IMR-90 (cell line): ENCODE measurements around the gene CRYGN. TPM values are rescaled to one million over a fixed set of nuclear protein-coding genes. Genes with fewer than 3 reads are reported as not detected.

Experiments
- ATAC-seq: fragments of 200-7000 bp; cut with Tn5 transposase; 2 replicates; pipeline ENCODE4 v1.9.1; 2020; ENCODE audit warnings: low read depth, mild to moderate bottlenecking, moderate library complexity
- BruUV-seq: library from RNA; stranded (reverse); fragments of 400-500 nt; replicated peaks from 2 replicates; lab custom pipeline; 2021; lab: Mats Ljungman, UMichigan
- CTCF ChIA-PET: fragments of 300-600 bp; formaldehyde crosslinking; extraction: SDS; loops from one replicate; lab custom pipeline; 2021; ENCODE audit warnings: antibody characterized with exemption; lab: Yijun Ruan, JAX
- POLR2A ChIA-PET: fragments of 300-600 bp; sonication (Branson Sonifier 250); formaldehyde crosslinking; loops from one replicate; lab custom pipeline; 2022; ENCODE audit warnings: antibody characterized with exemption; ENCODE audit not compliant: unreplicated experiment; lab: Charles Lee
- DNase-seq: peaks from one replicate; pipeline ENCODE4 v3.0.0; 2013
- H2AFZ ChIP-seq: replicated peaks from 2 replicates; pipeline ENCODE3; 2013; ENCODE audit warnings: low read length, mild to moderate bottlenecking; ENCODE audit not compliant: poor library complexity
- H2AK5ac ChIP-seq: 2 replicates; pipeline ENCODE4 v1.6.1; 2013; ENCODE audit warnings: low read depth, low read length, inconsistent platforms
- H2AK9ac ChIP-seq: replicated peaks from 2 replicates; pipeline ENCODE3; 2013; ENCODE audit warnings: mild to moderate bottlenecking, low read depth, low read length, moderate library complexity; ENCODE audit not compliant: poor library complexity
- H2BK120ac ChIP-seq: 2 replicates; pipeline ENCODE4 v1.6.1; 2013; ENCODE audit warnings: low read depth, low read length, inconsistent platforms
- H2BK15ac ChIP-seq: 3 replicates; pipeline ENCODE4 v1.6.1; 2013; ENCODE audit warnings: low read depth, low read length, inconsistent platforms
- H2BK20ac ChIP-seq: 2 replicates; pipeline ENCODE4 v1.6.1; 2013; ENCODE audit warnings: low read depth, mild to moderate bottlenecking, inconsistent platforms, low read length, moderate library complexity
- H2BK5ac ChIP-seq: 2 replicates; pipeline ENCODE4 v1.6.1; 2013; ENCODE audit warnings: mild to moderate bottlenecking, low read depth, low read length, inconsistent platforms; ENCODE audit not compliant: poor library complexity, severe bottlenecking
- H3K14ac ChIP-seq: replicated peaks from 2 replicates; pipeline ENCODE4 v1.6.1; 2013; ENCODE audit warnings: low read depth, low read length, inconsistent platforms
- H3K18ac ChIP-seq: 2 replicates; pipeline ENCODE4 v1.6.1; 2013; ENCODE audit warnings: low read depth, low read length, control low read depth
- H3K23ac ChIP-seq: 2 replicates; pipeline ENCODE4 v1.6.1; 2013; ENCODE audit warnings: low read depth, low read length, inconsistent platforms
- H3K27ac ChIP-seq: 2 replicates; pipeline ENCODE4 v1.5.1; 2013; ENCODE audit warnings: mild to moderate bottlenecking, control low read depth, low read length; ENCODE audit not compliant: insufficient read depth
- H3K27me3 ChIP-seq: 2 replicates; pipeline ENCODE4 v1.6.1; 2013; ENCODE audit warnings: low read length; ENCODE audit not compliant: control insufficient read depth, insufficient read depth
- H3K36me3 ChIP-seq: 2 replicates; pipeline ENCODE4 v1.6.1; 2013; ENCODE audit warnings: low read length, mixed read lengths; ENCODE audit not compliant: control insufficient read depth, insufficient read depth
- H3K4ac ChIP-seq: 2 replicates; pipeline ENCODE4 v1.6.1; 2013; ENCODE audit warnings: low read depth, low read length, inconsistent platforms
- H3K4me1 ChIP-seq: 2 replicates; pipeline ENCODE4 v1.6.1; 2013; ENCODE audit warnings: low read length, mixed read lengths; ENCODE audit not compliant: control insufficient read depth, insufficient read depth
- H3K4me2 ChIP-seq: 2 replicates; pipeline ENCODE4 v1.6.1; 2013; ENCODE audit warnings: low read depth, mild to moderate bottlenecking, control low read depth, low read length, moderate library complexity
- H3K4me3 ChIP-seq: 2 replicates; pipeline ENCODE4 v1.5.1; 2013; ENCODE audit warnings: low read depth, mild to moderate bottlenecking, control low read depth, low read length, moderate library complexity; ENCODE audit not compliant: insufficient read depth
- H3K56ac ChIP-seq: 2 replicates; pipeline ENCODE4 v1.6.1; 2013; ENCODE audit warnings: low read length, inconsistent platforms; ENCODE audit not compliant: insufficient read depth; ENCODE audit errors: extremely low read depth
- H3K79me1 ChIP-seq, 2 experiments: 2 replicates each; pipeline ENCODE4 v1.6.1; 2013; ENCODE audit warnings: low read length in 2 of 2, inconsistent platforms in 1 of 2, low read depth in 1 of 2
- H3K9ac ChIP-seq: 2 replicates; pipeline ENCODE4 v1.6.1; 2013; ENCODE audit warnings: low read depth, low read length, control low read depth
- H3K9me1 ChIP-seq: 2 replicates; pipeline ENCODE4 v1.6.1; 2013; ENCODE audit warnings: low read length, inconsistent platforms; ENCODE audit not compliant: insufficient read depth
- H3K9me3 ChIP-seq: 2 replicates; pipeline ENCODE4 v1.6.1; 2013; ENCODE audit warnings: low read length; ENCODE audit not compliant: control insufficient read depth, insufficient read depth
- H4K20me1 ChIP-seq: 2 replicates; pipeline ENCODE4 v1.6.1; 2013; ENCODE audit warnings: low read length, inconsistent platforms; ENCODE audit not compliant: insufficient read depth
- H4K5ac ChIP-seq: 2 replicates; pipeline ENCODE4 v1.6.1; 2013; ENCODE audit warnings: mild to moderate bottlenecking, low read depth, low read length, control low read depth
- H4K8ac ChIP-seq, 2 experiments: 2 replicates each; pipeline ENCODE4 v1.6.1; 2013; ENCODE audit warnings: low read depth in 2 of 2, low read length in 2 of 2, control low read depth in 1 of 2, inconsistent platforms in 1 of 2
- H4K91ac ChIP-seq: 2 replicates; pipeline ENCODE4 v1.6.1; 2013; ENCODE audit warnings: low read depth, low read length, inconsistent platforms; ENCODE audit not compliant: insufficient read depth
- CHD1 ChIP-seq: IDR thresholded peaks from 2 replicates; pipeline ENCODE4 v1.6.1; 2012; ENCODE audit warnings: low read depth, low read length, improper control_type of control experiment
- POLR2A ChIP-seq: IDR thresholded peaks from 2 replicates; pipeline ENCODE4 v1.6.1; 2012; ENCODE audit warnings: mild to moderate bottlenecking, low read depth, low read length
- RFX5 ChIP-seq: IDR thresholded peaks from 2 replicates; pipeline ENCODE4 v1.8.0; 2012; ENCODE audit warnings: low read depth, mild to moderate bottlenecking, low read length, moderate library complexity
- USF2 ChIP-seq: fragments of 150-350 bp; IDR thresholded peaks from 2 replicates; pipeline ENCODE4 v1.6.1; 2017; ENCODE audit warnings: mild to moderate bottlenecking, antibody characterized with exemption, low read length, low read depth
- whole genome bisulfite sequencing, 2 experiments: methylation state at CpG; one replicate each; pipeline versions ENCODE4 v1.1.5 to v1.1.7; 2013; ENCODE audit warnings: missing lambda C conversion rate in 2 of 2; ENCODE audit not compliant: insufficient read length in 1 of 2; ENCODE audit errors: extremely low coverage in 2 of 2; 5-methylcytosine and 5-hydroxymethylcytosine counted together
- dilution Hi-C: fragments of 300-500 bp; cut with HindIII; formaldehyde crosslinking; loops from one replicate; pipeline ENCODE4 v1.14.3; 2018; ENCODE audit warnings: low sequenced_read_pairs; ENCODE audit not compliant: unreplicated experiment
- in situ Hi-C: fragments of 300-500 bp; cut with MboI; formaldehyde crosslinking; loops from 3 replicates; pipeline ENCODE4 v1.14.3; 2019; ENCODE audit warnings: low sequenced_read_pairs, inconsistent platforms, mixed read lengths
- intact Hi-C: fragments of 100-400 bp; cut with micrococcal nuclease; formaldehyde crosslinking; loops from 2 replicates; pipeline ENCODE4 v1.10.0; 2022
- polyA plus RNA-seq, 3 experiments: library from polyadenylated mRNA; depleted of rRNA; stranded (reverse); fragments of >200 nt; gene quantifications; 2 replicates each; pipeline ENCODE4 v1.2.3, GENCODE V29; 2012; ENCODE audit warnings: low replicate concordance in 1 of 3
- total RNA-seq: library from RNA; depleted of rRNA; stranded (reverse); fragments of >200 nt; gene quantifications from 2 replicates; pipeline ENCODE4 v1.2.3, GENCODE V29; 2012
- TF ChIP-seq, protein P1 (sequence below): conservative IDR thresholded peaks from 2 replicates; pipeline ENCODE4 v1.5.1; 2012; ENCODE audit warnings: mild to moderate bottlenecking, low read depth, low read length, improper control_type of control experiment

Gene CRYGN
- total and polyA plus RNA-seq, 2 of the 4 experiments (the other 2 are of a cell fraction), result not detected

GRCh38 chr7:151406051-151406875 lies 33.7 kb downstream of the CRYGN start (continued):
- no peak for TF ChIP-seq USF2

DNA sequence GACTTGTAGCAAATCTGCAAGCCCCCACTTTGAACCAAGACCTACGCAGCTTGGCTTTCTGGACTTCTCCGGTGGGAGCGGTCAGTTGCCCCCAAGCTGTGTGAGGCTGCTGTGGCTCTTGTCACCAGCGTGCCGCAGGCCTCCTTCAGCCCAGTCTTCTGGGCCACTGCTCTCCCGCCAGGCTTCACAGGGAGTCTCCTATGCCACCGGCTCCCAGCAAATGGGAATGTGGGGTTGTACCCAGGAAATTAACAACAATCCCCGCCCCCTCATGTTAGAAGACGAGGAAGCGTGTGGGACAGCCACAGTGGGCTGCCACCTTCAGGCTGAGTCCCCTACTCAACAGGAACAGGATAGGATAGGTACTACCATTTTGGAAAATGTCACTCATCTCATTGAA lies 34.4 kb downstream of the CRYGN start:
- H3K18ac ChIP-seq, result no peak overlapping the region
- H3K56ac ChIP-seq, result no peak overlapping the region
- H3K9me3 ChIP-seq, result no peaks in the 10 kb centered on the region
- no peak overlapping the region for H3K4me2 ChIP-seq
- DNase-seq (no peak), ATAC-seq (no peak)
- ChIA-PET CTCF (no interaction called here), POLR2A (no interaction called here)
- H3K27ac ChIP-seq, result no peak overlapping the region
- no peak overlapping the region for H2BK15ac ChIP-seq
- no peak overlapping the region for H3K4me3 ChIP-seq
- dilution Hi-C loops, result no loop called here
- TF ChIP-seq, protein P1, sequence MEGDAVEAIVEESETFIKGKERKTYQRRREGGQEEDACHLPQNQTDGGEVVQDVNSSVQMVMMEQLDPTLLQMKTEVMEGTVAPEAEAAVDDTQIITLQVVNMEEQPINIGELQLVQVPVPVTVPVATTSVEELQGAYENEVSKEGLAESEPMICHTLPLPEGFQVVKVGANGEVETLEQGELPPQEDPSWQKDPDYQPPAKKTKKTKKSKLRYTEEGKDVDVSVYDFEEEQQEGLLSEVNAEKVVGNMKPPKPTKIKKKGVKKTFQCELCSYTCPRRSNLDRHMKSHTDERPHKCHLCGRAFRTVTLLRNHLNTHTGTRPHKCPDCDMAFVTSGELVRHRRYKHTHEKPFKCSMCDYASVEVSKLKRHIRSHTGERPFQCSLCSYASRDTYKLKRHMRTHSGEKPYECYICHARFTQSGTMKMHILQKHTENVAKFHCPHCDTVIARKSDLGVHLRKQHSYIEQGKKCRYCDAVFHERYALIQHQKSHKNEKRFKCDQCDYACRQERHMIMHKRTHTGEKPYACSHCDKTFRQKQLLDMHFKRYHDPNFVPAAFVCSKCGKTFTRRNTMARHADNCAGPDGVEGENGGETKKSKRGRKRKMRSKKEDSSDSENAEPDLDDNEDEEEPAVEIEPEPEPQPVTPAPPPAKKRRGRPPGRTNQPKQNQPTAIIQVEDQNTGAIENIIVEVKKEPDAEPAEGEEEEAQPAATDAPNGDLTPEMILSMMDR, result no peak
- TF ChIP-seq CHD1 (no peak), RFX5 (no peak), POLR2A (no peak)
- H4K91ac ChIP-seq, result no peak overlapping the region
- H3K79me1 ChIP-seq, result no peaks in the 10 kb centered on the region
- H4K20me1 ChIP-seq, result no peaks in the 10 kb centered on the region
- peaks cover 42% of the 10 kb centered on the region for H3K27me3 ChIP-seq
- no peak overlapping the region for H2BK5ac ChIP-seq
- 95% methylated on average over 3 of the region's 10 CpGs; no CpG with 5 or more reads in 1 of the 2 experiments for WGBS, 2 experiments
- BruUV-seq, result no TSS peak
- no peaks in the 10 kb centered on the region for H3K36me3 ChIP-seq
- peaks cover 5% of the 10 kb centered on the region; the same call in 1 of the 2 replicates for H3K4me1 ChIP-seq
- no peak overlapping the region for H4K5ac ChIP-seq
- 0 out of 2 replicates have a peak, but pooled peaks cover 3% of the 10 kb centered on the region for H3K9me1 ChIP-seq
- no peak overlapping the region for H2AK9ac ChIP-seq
- H2AFZ ChIP-seq, result no peak overlapping the region
- no peak overlapping the region for H2BK20ac ChIP-seq
- no peak overlapping the region for H3K9ac ChIP-seq
- H3K4ac ChIP-seq, result no peak overlapping the region
- H2AK5ac ChIP-seq, result no peak overlapping the region
- H3K14ac ChIP-seq, result no peak overlapping the region
- H2BK120ac ChIP-seq, result no peak overlapping the region
- H3K23ac ChIP-seq, result no peak overlapping the region
- in situ Hi-C loops, result no loop called here
- H4K8ac ChIP-seq, result no peak overlapping the region
- intact Hi-C loops, result no loop called here
